GM12892 (cell line): ENCODE measurements around the gene PFN3.
"Not testable (repeated sequence)": the region's sequence is repeated elsewhere in the genome, so short reads cannot be mapped to it uniquely, and the experiment has no call there.

Source experiments
- DNase-seq: peaks from one replicate; pipeline ENCODE4 v3.0.0; 2011; ENCODE audit not compliant: insufficient read length
- FAIRE-seq: peaks from 2 replicates; lab custom pipeline; 2011; peaks lifted over from hg19 to GRCh38; lab: Jason Lieb, UNC
- POLR2A ChIP-seq: IDR thresholded peaks from 2 replicates; pipeline ENCODE4 v1.6.1; 2011; ENCODE audit warnings: low read depth, low read length, control low read depth
- POLR2AphosphoS5 ChIP-seq: IDR thresholded peaks from 2 replicates; pipeline ENCODE4 v1.6.1; 2011; ENCODE audit warnings: low read depth, low read length, control low read depth
- TAF1 ChIP-seq: IDR thresholded peaks from 2 replicates; pipeline ENCODE4 v1.6.1; 2011; ENCODE audit warnings: low read depth, mild to moderate bottlenecking, control low read depth, low read length, borderline replicate concordance

Gene PFN3

DNA sequence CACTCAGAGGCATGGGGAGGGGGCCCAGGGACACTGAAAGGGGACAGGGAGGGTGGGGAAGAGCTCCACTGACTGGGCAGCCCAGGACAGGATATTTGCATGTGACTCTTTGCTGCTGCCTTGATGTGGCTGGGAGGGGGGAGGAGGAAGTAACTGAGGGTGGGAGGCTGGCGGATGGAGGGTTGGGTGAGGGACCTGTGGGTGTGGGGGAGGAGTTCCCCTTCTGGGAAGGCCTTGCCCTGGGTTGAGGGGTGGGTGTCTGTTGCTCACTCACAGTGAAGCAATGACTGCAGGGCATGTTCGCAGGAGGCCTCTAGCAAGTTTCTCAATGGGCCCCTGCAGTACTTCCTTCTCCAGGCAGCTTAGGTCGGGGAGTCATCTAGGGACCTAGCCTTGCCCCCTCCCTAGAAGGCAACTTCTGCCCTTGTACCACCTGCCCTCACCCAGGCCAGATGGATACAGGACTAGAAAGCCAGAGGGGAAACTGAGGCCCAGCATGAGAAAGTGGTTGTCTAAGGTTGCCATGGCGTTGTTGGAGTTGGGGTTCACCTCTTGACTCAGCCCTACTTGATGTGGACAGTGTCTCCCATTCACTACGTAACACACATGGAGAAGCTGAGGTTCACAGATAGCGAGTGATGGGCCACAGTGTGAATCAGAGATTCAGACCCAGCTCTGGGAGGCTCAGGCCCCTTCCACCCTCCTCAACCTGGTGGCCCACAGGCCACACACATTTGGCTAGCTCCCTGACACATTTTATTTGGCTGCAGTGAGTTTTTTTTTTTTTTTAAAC lies 29.0 kb upstream of the PFN3 start:
- TF ChIP-seq POLR2A: no peak
- peak; percentile 20; the same call in 1 of the 2 replicates for TF ChIP-seq POLR2AphosphoS5
- DNase-seq (no peak), FAIRE-seq (peak; percentile 94)

DNA sequence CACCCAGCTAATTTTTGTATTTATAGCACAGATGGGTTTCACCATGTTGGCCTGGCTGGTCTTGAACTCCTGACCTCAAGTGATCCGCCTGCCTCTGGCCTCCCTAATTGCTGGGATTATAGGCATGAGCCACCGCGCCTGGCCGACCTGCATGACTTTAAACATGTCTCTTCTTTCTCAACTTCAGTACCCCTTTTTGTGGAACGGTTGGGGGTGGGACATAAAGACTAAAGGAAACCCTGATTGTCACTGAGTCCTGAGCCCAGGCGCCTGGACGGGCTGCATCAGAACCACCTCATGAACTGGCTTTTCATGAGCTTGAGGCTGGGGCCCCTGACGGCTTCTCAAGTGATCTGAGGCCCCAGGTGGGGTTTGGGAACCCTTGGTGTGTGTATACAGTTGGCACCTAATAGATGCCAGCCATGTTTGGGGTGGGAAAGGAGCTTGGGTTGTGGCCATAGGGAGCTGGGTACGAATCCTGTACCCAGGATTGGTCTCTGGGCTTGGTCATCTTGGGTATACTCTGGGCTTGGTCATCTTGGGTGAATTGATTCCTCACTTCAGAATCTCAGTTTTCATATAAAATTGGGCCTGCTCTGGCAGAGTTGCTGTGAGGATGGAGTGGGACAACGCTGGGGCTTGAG lies 28.2 kb upstream of the PFN3 start:
- no peak for FAIRE-seq
- DNase-seq: no peak
- TF ChIP-seq POLR2AphosphoS5 (no peak), TAF1 (no peak), POLR2A (no peak)

DNA sequence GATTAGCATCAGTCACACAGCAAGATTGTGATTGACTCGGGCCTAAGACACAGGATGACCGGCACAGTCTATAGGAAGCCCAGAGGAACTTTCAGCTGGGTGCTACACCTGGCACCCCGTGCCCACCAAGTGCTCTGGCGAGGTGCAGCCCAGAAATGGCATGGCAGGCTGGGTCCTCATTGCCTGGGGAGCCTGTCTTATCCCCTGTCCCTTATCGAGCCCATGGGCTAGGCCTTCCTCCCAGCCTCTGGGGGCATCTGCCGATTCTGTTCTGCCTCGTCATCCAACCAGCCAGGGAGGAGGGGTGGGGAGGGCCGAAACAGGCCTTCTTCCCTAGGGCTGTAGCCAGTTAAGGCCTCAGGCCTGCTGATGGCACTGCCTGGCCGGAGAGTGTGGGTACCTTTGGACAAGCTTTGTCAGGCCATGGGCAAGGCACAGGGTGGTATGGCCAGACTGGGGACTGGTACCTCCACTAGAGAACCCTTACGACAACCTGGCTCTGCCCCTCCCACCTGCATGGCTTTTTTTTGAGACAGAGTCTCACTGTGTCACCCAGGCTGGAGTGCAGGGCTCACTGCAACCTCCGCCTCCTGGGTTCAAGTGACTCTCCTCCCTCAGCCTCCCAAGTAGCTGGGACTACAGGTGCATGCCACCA lies 27.6 kb upstream of the PFN3 start:
- no peak for DNase-seq
- TF ChIP-seq POLR2A (peak; percentile 22; the same call in 1 of the 2 replicates), TAF1 (no peak)
- peak; percentile 27 for FAIRE-seq

DNA sequence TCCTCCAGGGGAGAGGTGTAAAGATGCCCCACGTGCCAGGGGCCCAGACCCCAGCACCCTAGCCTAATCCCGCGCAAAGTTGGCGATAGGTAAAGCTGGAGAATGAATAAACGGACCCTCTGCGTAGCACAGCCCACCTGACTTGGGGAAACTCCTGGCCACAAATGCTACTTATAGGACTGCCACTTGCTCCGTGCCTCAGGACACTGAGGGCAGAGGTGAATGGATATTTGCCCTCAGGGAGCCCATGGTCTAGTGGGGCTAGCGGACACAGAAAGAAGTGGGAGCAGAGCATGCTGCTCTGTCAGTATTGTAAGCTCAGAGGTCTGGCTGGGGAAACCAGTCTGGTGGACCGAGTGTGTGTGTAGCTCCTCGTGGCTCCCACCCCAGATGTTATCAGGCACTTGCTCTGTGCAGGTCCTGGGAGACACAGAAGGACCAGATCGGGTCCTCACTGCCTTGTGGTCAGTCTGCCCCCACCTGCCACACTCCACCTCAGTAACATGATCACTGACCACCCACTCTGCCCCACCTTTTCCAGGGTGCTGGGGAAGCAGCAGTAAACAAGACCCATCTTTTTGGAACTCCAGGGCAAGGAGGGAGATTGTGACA lies 26.9 kb upstream of the PFN3 start:
- FAIRE-seq (no peak), DNase-seq (no peak)
- TF ChIP-seq POLR2AphosphoS5 (no peak; the same call in 1 of the 2 replicates), POLR2A (no peak), TAF1 (no peak)

DNA sequence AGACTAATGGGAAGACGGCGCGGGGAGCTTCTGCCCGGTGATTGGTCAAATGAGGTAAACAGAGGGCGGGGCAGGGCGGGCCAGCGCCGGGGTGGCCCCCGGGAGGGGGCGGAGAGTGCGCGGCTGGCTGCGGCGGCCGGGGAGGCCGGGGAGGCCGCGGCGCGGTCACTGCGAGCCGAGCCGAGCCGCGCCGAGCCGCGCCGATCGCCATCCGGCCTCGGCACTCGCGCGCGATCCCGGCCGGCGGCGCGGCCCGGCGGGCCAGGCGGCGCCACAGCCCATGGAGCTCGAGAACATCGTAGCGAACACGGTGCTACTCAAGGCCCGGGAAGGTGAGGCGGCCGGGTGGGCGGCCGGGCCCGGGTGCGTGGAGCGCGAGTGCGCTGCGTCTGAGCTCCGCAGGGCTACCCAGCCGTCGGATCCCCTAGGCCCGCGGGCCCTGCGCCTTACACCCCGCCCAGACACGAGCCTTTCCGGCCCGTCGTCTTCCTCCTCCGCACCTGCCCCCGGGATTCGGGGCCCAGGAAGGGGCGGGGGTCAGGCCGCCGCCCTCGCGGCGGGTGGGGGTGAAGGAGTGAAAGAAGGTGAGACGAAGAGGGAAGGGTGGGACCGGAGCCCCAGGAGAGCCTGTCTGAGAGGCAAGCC lies 26.2 kb upstream of the PFN3 start, which contains the start of gene GRK6:
Gene GRK6, plus strand, starts transcription at position 111 of the 645 bp plus-strand sequence. Its CDS starts 170 bp downstream, at position 281.
- TF ChIP-seq POLR2A (peak; percentile 75), POLR2AphosphoS5 (no peak), TAF1 (peak; percentile 24; the same call in 1 of the 2 replicates)
- FAIRE-seq (peak; percentile 74), DNase-seq (no peak)

DNA sequence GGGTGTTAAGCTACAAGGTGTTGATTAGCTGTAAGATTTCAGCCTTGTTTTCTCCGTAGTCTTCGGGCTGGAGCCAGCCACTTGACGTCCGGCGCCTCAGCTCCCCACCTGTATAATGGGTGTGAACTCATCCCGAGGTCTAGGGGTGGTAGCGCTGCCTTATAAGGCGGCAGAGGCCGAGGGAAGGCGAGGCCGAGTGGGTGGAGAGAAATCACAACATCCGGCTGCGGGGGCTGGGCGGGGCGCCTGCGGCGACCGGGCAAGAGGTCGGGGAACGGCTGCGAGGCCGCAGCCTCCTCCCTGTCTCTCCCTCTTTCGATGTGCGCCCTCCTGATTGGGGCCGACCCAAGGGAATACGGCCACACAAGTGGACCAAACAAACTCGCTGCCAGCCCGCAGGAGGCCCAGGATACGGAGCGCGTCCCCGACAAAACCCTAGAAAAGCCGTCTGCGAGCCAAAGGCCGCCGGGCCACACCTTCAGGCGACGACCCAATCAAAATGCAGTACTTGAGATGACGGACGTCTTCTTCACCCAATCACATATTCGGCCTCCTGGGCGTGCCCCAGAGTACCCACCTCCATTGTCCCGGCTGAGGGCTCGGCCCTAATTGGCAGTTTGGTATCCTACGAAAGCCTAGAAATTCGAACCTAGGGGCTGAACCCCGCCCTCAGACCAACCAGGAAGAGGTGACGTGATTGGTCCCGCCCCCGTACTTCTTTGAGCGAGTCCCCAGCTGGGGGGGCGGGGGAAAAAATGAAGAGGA lies 25.5 kb upstream of the PFN3 start:
- DNase-seq (peak; percentile 95), FAIRE-seq (peak; percentile 94)
- TF ChIP-seq TAF1 (peak; percentile 67; the same call in 1 of the 2 replicates), POLR2A (peak; percentile 94), POLR2AphosphoS5 (peak; percentile 53)

DNA sequence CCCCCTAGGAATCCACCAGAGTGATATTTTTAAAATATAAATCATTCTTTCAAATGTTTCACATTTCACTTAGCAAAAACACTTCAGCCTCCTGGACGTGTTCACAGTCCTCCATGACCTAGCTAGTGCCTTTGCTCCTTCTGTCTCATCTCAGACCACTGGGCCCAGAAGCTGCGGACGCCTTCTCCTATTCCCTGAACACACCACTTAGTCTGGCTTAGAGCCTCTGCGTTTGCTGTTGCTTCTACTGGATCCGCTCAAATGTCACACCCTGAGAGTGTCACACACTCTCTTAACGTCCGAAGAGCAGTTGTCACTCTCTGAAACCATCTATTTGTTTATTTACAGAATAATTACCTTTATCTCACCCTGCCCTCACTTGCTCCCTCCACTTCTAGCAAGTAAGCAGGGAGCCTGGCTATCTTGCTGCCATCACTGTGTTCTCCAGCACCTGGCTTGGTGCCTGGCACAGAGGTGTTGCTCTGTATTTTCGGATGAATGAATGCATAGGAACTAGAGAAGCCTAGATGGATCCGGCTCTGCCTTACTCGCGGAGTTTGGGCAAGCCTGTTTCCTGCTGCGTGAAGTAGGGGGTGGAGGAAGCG lies 24.8 kb upstream of the PFN3 start:
- FAIRE-seq (no peak), DNase-seq (no peak)
- TF ChIP-seq TAF1: no peak
- TF ChIP-seq POLR2AphosphoS5: no peak
- no peak for TF ChIP-seq POLR2A

DNA sequence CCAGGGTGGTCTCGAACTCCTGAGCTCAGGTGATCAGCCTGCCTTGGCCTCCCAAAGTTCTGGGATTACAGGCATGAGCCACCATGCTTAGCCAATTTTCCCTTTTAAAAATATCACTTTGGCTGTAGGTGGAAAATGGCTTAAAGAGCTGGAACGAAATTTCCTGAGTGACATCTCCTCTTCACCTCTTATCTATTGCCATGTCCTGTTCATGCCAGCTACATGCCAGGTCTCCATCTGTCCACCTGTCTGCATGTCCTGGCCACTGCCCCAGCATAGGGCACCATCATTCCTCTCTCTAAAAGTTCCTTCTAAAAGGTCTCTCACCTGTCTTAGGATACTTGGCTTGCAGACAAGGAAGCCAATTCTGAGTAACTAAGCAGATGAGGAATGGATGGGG lies 23.2 kb upstream of the PFN3 start:
- no peak for FAIRE-seq
- TF ChIP-seq POLR2AphosphoS5: no peak
- TF ChIP-seq TAF1: no peak
- no peak for TF ChIP-seq POLR2A

DNA sequence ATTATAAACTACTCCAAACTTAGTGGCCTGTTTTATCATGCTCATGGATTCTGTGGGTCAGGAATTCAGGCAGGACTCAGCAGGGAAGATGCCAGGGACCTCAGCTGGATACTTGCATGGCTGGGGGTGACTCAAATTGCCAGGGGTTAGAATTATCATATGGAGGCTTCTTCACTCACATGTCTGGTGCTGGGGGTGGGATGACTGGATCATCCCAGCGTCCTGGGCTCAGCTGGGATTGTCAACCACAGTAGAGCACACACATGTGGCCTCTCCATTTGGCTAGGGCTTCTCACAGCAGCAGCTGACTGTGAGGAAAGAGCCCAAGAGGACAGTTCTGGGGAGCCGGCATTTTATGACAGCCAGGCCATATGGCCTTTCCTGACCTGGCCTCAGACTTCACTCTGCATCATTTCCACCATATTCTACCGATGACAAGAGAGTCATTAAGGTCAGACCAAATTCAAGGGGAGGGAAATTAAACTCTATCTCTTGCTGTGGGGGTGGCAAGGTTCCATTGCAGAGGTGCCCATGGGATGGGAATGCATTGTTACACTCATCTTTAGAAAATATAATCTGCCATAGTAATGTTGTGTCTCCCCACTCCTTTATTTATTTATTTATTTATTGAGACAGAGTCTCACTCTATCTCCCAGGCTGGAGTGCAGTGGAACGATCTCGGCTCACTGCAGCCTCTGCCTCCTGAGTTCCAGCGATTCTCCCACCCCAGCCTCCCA lies 20.8 kb upstream of the PFN3 start:
- FAIRE-seq (no peak), DNase-seq (no peak)

More for the DNA sequence above, 23.2 kb upstream of the PFN3 start:
- DNase-seq: no peak

DNA sequence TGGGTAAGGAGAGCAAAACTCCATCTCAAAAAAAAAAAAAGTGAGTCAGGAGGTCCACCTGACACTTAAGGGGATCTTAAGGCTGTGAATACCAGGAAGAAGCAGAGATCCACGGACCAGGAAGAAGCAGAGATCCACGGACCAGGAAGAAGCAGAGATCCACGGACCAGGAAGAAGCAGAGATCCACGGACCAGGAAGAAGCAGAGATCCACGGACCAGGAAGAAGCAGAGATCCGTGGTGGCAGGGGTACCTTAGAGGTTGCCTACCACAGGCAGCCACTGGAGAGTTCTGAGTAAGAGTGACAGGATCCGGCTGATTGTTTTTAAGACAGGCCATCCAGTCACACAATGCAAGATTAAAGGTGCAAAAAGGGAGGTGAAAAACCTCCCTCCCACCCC lies 20.0 kb upstream of the PFN3 start:
- not testable (repeated sequence) for FAIRE-seq, DNase-seq

More for the DNA sequence above, 20.8 kb upstream of the PFN3 start:
- TF ChIP-seq TAF1 (no peak), POLR2A (no peak), POLR2AphosphoS5 (no peak)
